T-helper 2 cell treated with Interferon-gamma antibody and Interleukin-4, amounts not matched to agents 5 μg/mL and 100 μg/mL, for 36 hours (primary cell): ENCODE data around the gene JHY.

Experiments
- DNase-seq: peaks from one replicate; pipeline ENCODE4 v3.0.0; 2021; ENCODE audit warnings: low spot score
- H3K27ac Mint-ChIP-seq: one replicate; pipeline ENCODE4 v1.8.0; 2021; ENCODE audit warnings: mild to moderate bottlenecking, mixed read lengths
- H3K27me3 Mint-ChIP-seq: one replicate; pipeline ENCODE4 v1.8.0; 2021; ENCODE audit warnings: low read depth, mixed read lengths
- H3K36me3 Mint-ChIP-seq: one replicate; pipeline ENCODE4 v1.8.0; 2021; ENCODE audit warnings: low read depth, mixed read lengths
- H3K4me1 Mint-ChIP-seq: one replicate; pipeline ENCODE4 v1.8.0; 2021; ENCODE audit warnings: low read depth, mixed read lengths
- H3K4me3 Mint-ChIP-seq: one replicate; pipeline ENCODE4 v1.8.0; 2022; ENCODE audit warnings: mild to moderate bottlenecking, moderate library complexity, mixed read lengths
- H3K9me3 Mint-ChIP-seq: one replicate; pipeline ENCODE4 v1.8.0; 2021; ENCODE audit warnings: mixed read lengths

JHY gene

DNA sequence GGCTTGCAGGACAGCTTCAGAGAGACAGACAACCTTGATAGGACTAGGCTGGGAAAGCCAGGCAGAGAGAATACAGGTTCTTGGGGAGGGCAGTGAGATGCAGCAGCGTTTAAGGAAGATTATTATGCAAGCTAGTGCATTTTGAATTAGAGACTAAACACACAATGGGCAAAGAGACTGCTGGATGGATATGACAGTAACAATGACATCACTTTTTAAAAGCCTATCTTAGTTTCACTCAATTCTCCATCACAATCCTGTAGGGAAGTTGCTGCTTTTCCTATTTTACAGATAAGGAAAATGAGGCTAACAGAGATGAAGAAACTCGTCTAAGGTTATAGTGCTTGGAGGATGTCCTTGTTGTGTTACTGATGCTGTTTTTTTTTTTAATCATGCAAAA, 5.6 kb downstream of the JHY start:
- Mint-ChIP-seq H3K27ac (no peak overlapping the region), H3K4me1 (peaks cover 7% of the 10 kb centered on the region), H3K27me3 (no peaks in the 10 kb centered on the region), H3K36me3 (no peaks in the 10 kb centered on the region), H3K9me3 (no peaks in the 10 kb centered on the region), H3K4me3 (no peak overlapping the region)
- no peak for DNase-seq

DNA sequence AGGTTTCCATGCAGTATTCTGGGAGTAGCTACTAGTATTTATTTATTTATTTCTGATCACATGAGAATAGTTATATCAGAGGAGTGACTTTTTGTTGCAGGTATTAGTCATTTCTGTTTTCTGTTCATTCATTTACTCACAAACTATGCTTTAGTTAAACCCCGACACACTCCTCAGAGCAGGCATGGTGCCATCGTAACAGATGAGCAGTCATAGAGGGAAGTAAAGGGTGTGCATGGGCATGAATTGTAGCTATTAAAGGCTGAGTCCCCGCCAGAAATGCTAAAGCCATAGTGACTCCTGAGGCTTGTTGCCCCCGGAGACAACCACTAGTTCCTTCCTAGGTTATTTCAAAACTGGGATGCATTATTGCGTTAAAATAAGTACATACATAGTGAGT, 10.6 kb downstream of the JHY start:
- DNase-seq: no peak
- H3K27me3 Mint-ChIP-seq: peaks cover 4% of the 10 kb centered on the region
- H3K9me3 Mint-ChIP-seq: no peaks in the 10 kb centered on the region
- H3K4me1 Mint-ChIP-seq: no peaks in the 10 kb centered on the region
- H3K36me3 Mint-ChIP-seq: no peaks in the 10 kb centered on the region
- H3K4me3 Mint-ChIP-seq: no peak overlapping the region
- no peak overlapping the region for H3K27ac Mint-ChIP-seq

DNA sequence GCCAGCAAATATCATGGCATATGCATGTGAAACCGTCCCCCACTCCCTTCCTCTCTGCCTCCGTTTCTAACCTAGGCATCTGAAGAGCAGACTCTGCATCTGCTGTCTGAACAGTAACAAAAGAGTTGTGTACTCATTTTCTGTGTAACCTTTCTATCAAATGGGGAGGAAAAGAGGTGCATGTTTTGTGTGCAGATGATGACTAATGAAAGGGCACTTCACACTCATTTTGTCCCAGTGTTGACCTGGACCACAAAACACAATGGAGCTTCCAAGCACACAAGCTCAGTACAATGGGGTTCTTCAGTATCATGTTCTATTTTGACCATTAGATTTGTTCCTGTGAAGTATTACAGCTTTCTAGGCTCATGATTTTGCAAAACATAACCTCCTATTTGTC, 13.0 kb downstream of the JHY start:
- Mint-ChIP-seq H3K4me3 (no peak overlapping the region), H3K9me3 (no peaks in the 10 kb centered on the region), H3K27me3 (peaks cover 4% of the 10 kb centered on the region), H3K27ac (no peak overlapping the region), H3K4me1 (no peaks in the 10 kb centered on the region), H3K36me3 (no peaks in the 10 kb centered on the region)
- DNase-seq: no peak

DNA sequence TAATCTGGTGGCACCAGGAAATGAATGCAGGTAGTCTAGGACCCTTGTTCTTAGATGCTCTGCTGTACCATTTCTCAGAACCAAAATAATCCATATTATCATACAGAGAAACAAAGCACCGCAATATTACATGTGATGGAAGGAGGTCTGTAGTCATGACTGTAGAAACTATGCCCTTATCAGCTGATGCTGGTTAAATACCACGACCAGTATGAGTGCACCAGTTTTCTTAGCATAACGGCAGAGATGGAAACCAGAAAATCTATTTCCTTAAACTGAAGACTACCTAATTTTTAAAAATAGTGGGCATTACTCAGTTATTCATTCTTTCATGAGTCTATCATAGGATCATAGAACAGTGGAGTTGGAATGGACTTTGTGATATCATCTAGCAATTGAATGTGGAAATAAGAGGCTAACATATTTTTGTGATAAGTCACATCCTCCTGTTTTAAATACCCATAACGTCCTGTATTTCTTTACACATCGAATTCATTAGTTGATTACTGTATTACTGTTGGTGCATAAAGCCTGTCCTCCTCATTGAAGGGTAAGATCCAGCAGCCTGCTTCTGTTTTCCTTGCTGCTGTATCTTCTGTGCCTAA, 15.1 kb downstream of the JHY start:
- no peaks in the 10 kb centered on the region for H3K4me1 Mint-ChIP-seq
- no peak overlapping the region for H3K4me3 Mint-ChIP-seq
- peaks cover 4% of the 10 kb centered on the region for H3K27me3 Mint-ChIP-seq
- H3K36me3 Mint-ChIP-seq: no peaks in the 10 kb centered on the region
- no peaks in the 10 kb centered on the region for H3K9me3 Mint-ChIP-seq
- no peak overlapping the region for H3K27ac Mint-ChIP-seq
- no peak for DNase-seq

DNA sequence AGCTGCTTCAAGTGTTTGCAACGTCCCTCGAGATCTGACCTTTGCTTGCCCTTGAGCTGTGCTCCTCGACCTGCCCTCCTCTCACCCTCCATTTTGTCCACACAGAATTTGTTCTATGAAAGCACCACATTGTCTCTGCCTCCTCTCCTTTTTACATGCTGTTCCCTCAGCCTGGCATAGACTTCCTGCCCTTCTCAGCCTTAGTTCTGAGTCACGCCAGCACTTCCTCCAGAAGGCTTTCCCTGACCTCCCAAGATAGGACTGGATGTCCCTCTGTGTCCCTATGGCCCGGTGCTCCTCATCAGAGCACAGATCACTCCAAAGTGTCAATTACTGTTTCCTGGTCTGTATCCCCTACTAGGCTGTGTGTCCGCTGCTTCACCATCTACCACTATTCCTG, 16.2 kb downstream of the JHY start:
- H3K9me3 Mint-ChIP-seq: no peaks in the 10 kb centered on the region
- no peak for DNase-seq
- H3K27ac Mint-ChIP-seq: no peak overlapping the region
- H3K4me3 Mint-ChIP-seq: no peak overlapping the region
- H3K27me3 Mint-ChIP-seq: peaks cover 4% of the 10 kb centered on the region
- no peaks in the 10 kb centered on the region for H3K36me3 Mint-ChIP-seq
- no peaks in the 10 kb centered on the region for H3K4me1 Mint-ChIP-seq

DNA sequence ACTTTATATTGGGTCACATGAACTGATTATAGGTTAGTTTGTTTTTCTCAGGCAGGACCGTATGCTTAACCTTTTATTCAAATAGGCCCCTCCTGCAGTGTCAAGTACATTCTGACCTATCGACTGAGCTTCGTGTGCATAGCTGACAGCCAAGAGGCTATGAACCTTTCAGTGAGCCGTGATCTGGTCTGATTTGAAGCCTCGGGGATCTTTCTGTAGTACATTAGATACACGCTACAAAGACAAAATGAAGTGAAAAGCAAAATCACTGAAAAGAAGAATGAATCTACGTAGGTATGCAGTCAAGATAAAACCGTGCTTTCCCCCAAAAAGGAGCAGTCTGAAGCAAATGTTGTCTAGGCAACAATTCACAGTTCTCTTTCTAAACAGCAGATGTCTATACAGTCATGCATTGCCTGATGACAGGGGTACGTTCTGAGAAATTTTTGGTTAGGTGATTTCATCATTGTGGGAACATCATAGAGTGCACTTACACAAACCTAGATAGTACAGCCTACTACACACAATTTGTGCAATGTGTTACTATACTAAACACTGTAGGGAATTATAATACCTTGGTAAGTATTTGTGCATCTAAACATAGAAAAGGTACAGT, 18.1 kb downstream of the JHY start:
- no peak overlapping the region for H3K4me3 Mint-ChIP-seq
- no peak for DNase-seq
- no peaks in the 10 kb centered on the region for H3K9me3 Mint-ChIP-seq
- H3K36me3 Mint-ChIP-seq: no peaks in the 10 kb centered on the region
- H3K27me3 Mint-ChIP-seq: no peaks in the 10 kb centered on the region
- H3K27ac Mint-ChIP-seq: no peak overlapping the region
- H3K4me1 Mint-ChIP-seq: no peaks in the 10 kb centered on the region

DNA sequence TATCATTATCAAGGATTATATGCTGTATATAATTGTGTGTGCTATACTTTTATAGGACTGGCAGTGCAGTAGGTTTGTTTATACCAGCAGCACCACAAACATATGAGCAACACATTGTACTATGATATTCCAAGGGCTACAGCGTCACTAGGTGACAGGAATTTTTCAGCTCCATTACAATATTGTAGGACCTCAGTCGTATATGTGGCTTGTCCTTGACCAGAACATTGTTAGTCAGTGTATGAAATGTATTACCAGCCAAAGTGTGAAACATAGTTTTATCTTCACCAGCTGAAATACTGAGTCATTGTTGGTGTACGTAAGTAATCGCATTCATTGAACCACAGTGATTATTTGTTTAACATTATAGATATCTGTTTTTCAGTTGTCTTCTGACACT, 20.4 kb downstream of the JHY start:
- Mint-ChIP-seq H3K4me1 (no peaks in the 10 kb centered on the region), H3K9me3 (no peaks in the 10 kb centered on the region), H3K27ac (no peak overlapping the region), H3K4me3 (no peak overlapping the region), H3K27me3 (no peaks in the 10 kb centered on the region), H3K36me3 (no peaks in the 10 kb centered on the region)
- no peak for DNase-seq

DNA sequence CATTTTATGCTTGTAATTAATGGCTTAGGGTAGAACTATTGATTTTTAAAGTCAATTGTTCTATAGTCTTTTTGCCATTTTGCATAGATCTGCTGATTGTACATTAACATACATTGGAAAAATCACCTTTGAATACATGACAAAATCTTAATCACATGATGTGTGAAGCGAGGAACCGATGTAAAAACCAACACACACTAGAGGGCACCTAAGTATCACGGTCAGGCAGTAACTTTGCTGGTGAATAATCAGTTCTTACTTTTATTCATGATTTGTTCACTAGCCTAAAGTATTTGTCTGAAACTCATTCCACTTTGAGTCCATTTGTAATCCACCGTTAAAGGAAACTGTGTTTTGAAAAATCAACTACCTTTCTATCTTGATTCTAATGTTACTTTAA, 28.2 kb downstream of the JHY start:
- H3K27ac Mint-ChIP-seq: no peak overlapping the region
- H3K27me3 Mint-ChIP-seq: no peaks in the 10 kb centered on the region
- no peaks in the 10 kb centered on the region for H3K4me1 Mint-ChIP-seq
- H3K4me3 Mint-ChIP-seq: no peak overlapping the region
- no peak for DNase-seq
- no peaks in the 10 kb centered on the region for H3K36me3 Mint-ChIP-seq
- H3K9me3 Mint-ChIP-seq: no peaks in the 10 kb centered on the region

DNA sequence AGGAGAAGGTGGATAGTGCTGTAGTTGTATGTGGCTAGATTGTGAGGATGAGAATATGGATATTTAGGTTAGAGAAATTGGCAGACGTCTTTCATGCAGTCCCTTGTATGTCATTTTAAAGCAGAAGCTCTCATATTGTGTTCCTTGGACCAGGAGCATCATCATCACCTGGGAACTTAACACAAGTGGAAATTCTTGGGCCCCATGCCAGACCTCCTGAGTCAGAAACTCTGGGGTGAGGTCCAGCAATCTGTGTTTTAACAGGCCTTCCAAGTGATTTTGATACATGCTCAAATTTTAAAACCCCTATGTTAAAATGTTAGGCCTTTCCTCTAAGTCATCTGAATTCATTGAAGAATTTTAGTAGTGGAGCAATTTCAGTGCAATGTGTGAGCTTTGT, 34.8 kb downstream of the JHY start:
- H3K27ac Mint-ChIP-seq: no peak overlapping the region
- no peak overlapping the region for H3K4me3 Mint-ChIP-seq
- no peak for DNase-seq
- H3K36me3 Mint-ChIP-seq: no peaks in the 10 kb centered on the region
- no peaks in the 10 kb centered on the region for H3K27me3 Mint-ChIP-seq
- H3K9me3 Mint-ChIP-seq: no peaks in the 10 kb centered on the region
- no peaks in the 10 kb centered on the region for H3K4me1 Mint-ChIP-seq

DNA sequence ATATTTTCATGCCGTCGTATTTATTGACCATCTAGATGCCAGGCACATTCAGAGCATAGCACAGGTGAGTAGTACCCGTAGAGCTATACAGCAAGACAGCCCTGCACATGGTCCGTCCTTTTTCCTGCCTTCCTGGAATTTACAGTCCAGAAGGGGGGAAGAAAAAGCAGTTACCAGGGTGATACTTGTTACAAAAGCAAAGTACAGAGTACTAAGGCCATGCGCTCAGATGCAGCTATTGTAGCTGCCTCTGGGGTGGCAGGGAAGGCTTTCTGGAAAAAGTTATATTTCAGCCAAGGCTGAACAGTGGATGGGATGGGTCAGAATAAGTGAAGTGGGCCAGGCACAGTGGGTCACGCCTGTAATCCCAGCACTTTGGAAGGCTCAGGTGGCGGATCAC, 36.2 kb downstream of the JHY start:
- Mint-ChIP-seq H3K27me3 (no peaks in the 10 kb centered on the region), H3K4me1 (no peaks in the 10 kb centered on the region), H3K4me3 (no peak overlapping the region), H3K36me3 (no peaks in the 10 kb centered on the region), H3K27ac (no peak overlapping the region), H3K9me3 (no peaks in the 10 kb centered on the region)
- DNase-seq: no peak

DNA sequence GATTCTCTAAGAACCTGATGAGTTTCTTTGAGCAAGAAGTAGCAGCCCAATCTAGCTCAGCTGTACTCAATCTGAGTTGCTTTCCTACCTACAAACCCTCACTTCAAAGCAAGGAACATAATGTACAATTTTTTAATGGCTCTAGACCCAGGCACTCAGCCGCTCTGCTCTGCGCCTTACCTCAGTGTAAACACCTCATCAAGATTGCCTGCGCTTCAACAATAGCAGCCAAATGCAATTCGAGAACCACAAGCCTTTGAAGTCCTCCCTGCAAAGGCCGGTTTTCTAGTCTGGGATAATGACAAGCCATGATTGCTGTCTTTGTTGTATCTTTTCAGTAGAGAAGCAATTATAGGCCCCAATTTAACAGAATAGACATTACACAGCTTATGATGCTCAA, 38.0 kb downstream of the JHY start:
- Mint-ChIP-seq H3K4me3 (no peak overlapping the region), H3K9me3 (no peaks in the 10 kb centered on the region)

DNA sequence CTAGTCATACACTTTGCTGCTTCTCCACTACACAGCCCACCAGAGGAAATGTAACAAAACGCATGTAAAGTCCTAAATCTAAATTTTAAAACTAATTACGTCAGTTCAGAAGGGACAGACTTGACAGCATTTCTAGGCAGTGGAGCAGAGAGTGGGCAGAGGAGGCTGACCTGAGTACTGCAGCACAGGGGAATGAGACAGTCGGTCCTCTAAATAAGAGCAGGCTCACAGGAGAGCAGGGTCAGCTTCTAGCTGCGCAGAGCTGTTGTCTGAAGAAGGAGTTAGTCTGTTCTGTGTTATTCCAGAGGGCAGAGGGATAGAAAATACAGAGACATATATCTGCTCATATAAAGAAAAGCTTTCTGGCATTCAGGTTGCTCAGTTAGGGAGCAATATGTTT, 40.3 kb downstream of the JHY start:
- Mint-ChIP-seq H3K36me3 (no peaks in the 10 kb centered on the region), H3K4me1 (no peaks in the 10 kb centered on the region), H3K27ac (no peak overlapping the region), H3K9me3 (no peaks in the 10 kb centered on the region), H3K4me3 (no peak overlapping the region), H3K27me3 (no peaks in the 10 kb centered on the region)
- DNase-seq: no peak

More for the DNA sequence above, 38.0 kb downstream of the JHY start:
- no peaks in the 10 kb centered on the region for H3K27me3 Mint-ChIP-seq
- no peak overlapping the region for H3K27ac Mint-ChIP-seq
- H3K36me3 Mint-ChIP-seq: no peaks in the 10 kb centered on the region
- no peaks in the 10 kb centered on the region for H3K4me1 Mint-ChIP-seq
- DNase-seq: no peak

DNA sequence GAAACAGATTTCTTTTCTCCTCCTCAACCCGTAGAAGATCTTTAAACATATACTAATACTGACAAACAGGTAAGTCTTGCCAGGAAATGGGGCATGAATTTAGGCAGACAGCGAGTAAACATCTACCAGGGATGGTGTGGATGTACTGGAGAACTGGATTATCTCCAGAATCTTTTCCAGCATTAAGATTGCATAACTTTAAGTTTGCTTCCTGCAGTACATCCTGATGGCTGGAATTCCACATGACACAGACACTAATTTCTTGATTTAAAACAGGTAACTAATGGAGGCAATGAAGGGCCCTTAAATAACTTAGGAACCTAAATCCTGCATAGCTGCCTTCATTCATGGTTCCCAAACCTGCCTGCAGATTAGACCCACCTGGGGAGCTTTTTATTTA, 40.7 kb downstream of the JHY start:
- Mint-ChIP-seq H3K9me3 (no peaks in the 10 kb centered on the region), H3K27ac (no peak overlapping the region), H3K27me3 (no peaks in the 10 kb centered on the region), H3K36me3 (no peaks in the 10 kb centered on the region), H3K4me1 (no peaks in the 10 kb centered on the region), H3K4me3 (no peak overlapping the region)
- DNase-seq: no peak

DNA sequence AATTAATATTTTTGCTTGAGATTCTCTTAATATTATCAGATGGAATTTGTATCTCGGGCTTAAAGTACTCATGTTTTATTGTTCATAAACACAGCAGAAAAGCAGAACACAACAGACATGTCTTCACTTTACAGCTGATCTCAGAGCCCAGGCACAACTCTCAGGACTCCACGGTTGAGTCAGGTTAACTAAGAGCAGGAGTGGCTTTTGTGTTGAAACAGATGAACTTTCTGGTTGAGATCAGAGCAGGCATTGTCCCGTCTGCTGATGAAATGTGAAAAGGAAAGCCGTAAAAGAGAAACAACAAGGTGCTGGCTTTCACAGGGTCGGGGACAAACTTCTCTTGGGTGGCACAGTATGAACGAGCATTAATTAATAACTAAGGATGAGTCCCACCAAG, 49.0 kb downstream of the JHY start:
- Mint-ChIP-seq H3K27ac (no peak overlapping the region), H3K4me3 (no peak overlapping the region), H3K36me3 (no peaks in the 10 kb centered on the region), H3K9me3 (no peaks in the 10 kb centered on the region), H3K27me3 (no peaks in the 10 kb centered on the region), H3K4me1 (no peaks in the 10 kb centered on the region)
- DNase-seq: no peak

DNA sequence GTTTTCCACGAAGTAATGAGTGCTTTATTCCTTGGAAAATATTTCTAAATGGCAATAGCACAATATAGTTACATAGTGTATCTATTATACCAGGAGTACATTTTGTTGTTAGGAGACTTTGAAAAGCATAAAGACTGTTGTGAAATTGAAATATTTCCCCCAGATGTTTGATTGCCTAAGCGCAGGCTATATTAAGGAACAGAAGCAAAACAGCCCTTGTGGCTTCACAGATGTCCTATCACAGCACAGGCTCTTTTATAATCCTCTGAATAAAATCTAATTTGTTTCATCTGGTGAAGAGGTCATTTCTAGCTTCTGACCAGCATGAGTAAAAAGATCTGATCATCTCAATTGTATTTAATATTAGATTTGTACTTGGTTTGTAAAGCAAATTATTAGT, 50.9 kb downstream of the JHY start:
- Mint-ChIP-seq H3K4me1 (no peaks in the 10 kb centered on the region), H3K27me3 (no peaks in the 10 kb centered on the region), H3K9me3 (no peaks in the 10 kb centered on the region), H3K4me3 (no peak overlapping the region), H3K36me3 (no peaks in the 10 kb centered on the region), H3K27ac (no peak overlapping the region)
- DNase-seq: no peak
